K562 (cell line): Measurements from ENCODE around the gene POMT1. TPM values are rescaled to one million over a fixed set of nuclear protein-coding genes. Genes with fewer than 3 reads are reported as not detected.
A peak's percentile ranks its signal among the peaks of the same experiment; 100 is the strongest.

Source experiments
- BHLHE40 ChIP-seq: IDR thresholded peaks from 2 replicates; pipeline ENCODE4 v1.6.1; 2011; ENCODE audit warnings: low read length, improper control_type of control experiment
- CCNT2 ChIP-seq: IDR thresholded peaks from 2 replicates; pipeline ENCODE4 v1.6.1; 2011; ENCODE audit warnings: borderline replicate concordance, low read depth, mild to moderate bottlenecking, moderate library complexity, mixed read lengths, low read length; ENCODE audit not compliant: insufficient read length; ENCODE audit errors: extremely low read depth
- FOXK2 ChIP-seq, 2 experiments: fragments of 450-650 bp; IDR thresholded peaks in 1 of 2; conservative IDR thresholded peaks in 1 of 2; 2 replicates each; pipeline ENCODE4 v1.6.1; 2016; ENCODE audit warnings: low read depth in 2 of 2, mild to moderate bottlenecking in 1 of 2
- FOXP1 ChIP-seq: sonication (generic); formaldehyde crosslinking; IDR thresholded peaks from 2 replicates; pipeline ENCODE4 v1.8.0; 2022; ENCODE audit warnings: mild to moderate bottlenecking, missing genetic modification reagents
- HCFC1 ChIP-seq: IDR thresholded peaks from 2 replicates; pipeline ENCODE4 v1.6.1; 2012; ENCODE audit warnings: low read depth, low read length, improper control_type of control experiment
- HDAC1 ChIP-seq, 2 experiments: fragments of 450-650 bp; IDR thresholded peaks; 2 replicates each; pipeline ENCODE4 v1.6.1; 2016 to 2017; ENCODE audit warnings: inconsistent platforms in 1 of 2, mild to moderate bottlenecking in 1 of 2, moderate library complexity in 1 of 2
- LCOR ChIP-seq: sonication (generic); formaldehyde crosslinking; IDR thresholded peaks from 2 replicates; pipeline ENCODE4 v1.8.0; 2022; ENCODE audit warnings: mild to moderate bottlenecking, missing genetic modification reagents
- MAFG ChIP-seq: fragments of 450-650 bp; conservative IDR thresholded peaks from 2 replicates; pipeline ENCODE4 v1.6.1; 2016; ENCODE audit warnings: missing genetic modification characterization, missing compliant biosample characterization
- MAFK ChIP-seq: IDR thresholded peaks from 2 replicates; pipeline ENCODE4 v1.6.1; 2011; ENCODE audit warnings: low read length, improper control_type of control experiment
- MAZ ChIP-seq, 2 experiments: fragments of 450-650 bp in 1 of 2; sonication (generic) in 1 of 2; formaldehyde crosslinking; IDR thresholded peaks in 1 of 2; conservative IDR thresholded peaks in 1 of 2; 2 replicates each; pipeline versions ENCODE4 v1.4.0 to v1.5.0; 2020; ENCODE audit warnings: mild to moderate bottlenecking in 1 of 2, missing genetic modification reagents in 1 of 2
- MEIS2 ChIP-seq: fragments of 450-650 bp; IDR thresholded peaks from 2 replicates; pipeline ENCODE4 v1.6.1; 2014; ENCODE audit warnings: mild to moderate bottlenecking; ENCODE audit not compliant: partially characterized antibody
- NCOA1 ChIP-seq: fragments of 450-650 bp; IDR thresholded peaks from 2 replicates; pipeline ENCODE4 v1.6.1; 2016; ENCODE audit warnings: low read depth
- PCBP2 ChIP-seq: fragments of 200-400 bp; formaldehyde crosslinking; IDR thresholded peaks from 2 replicates; pipeline ENCODE4 v1.6.1; 2018; ENCODE audit warnings: low read length, low read depth, mild to moderate bottlenecking, moderate library complexity; ENCODE audit not compliant: poor library complexity, severe bottlenecking
- RNF2 ChIP-seq: sonication (generic); IDR thresholded peaks from 2 replicates; pipeline ENCODE4 v1.6.1; 2016
- SETDB1 ChIP-seq: IDR thresholded peaks from one replicate; pipeline ENCODE4 v1.6.1; 2012; ENCODE audit warnings: low read length, control low read depth, inconsistent platforms
- SMAD4 ChIP-seq: fragments of 250-450 bp; sonication (Bioruptor Pico); conservative IDR thresholded peaks from 2 replicates; pipeline ENCODE4 v1.8.0; 2021; ENCODE audit warnings: inconsistent platforms, mild to moderate bottlenecking, moderate library complexity
- ZBTB7A ChIP-seq: IDR thresholded peaks from 2 replicates; pipeline ENCODE4 v1.6.1; 2011; ENCODE audit warnings: low read depth, mild to moderate bottlenecking, low read length, moderate library complexity, borderline replicate concordance; ENCODE audit not compliant: control insufficient read depth
- ZNF274 ChIP-seq: IDR thresholded peaks from 2 replicates; pipeline ENCODE4 v1.6.1; 2011; ENCODE audit warnings: low read depth, mild to moderate bottlenecking, low read length, moderate library complexity, borderline replicate concordance
- ZNF551 ChIP-seq: fragments of 250-450 bp; sonication (Bioruptor Pico); IDR thresholded peaks from 2 replicates; pipeline ENCODE4 v1.5.0; 2021; ENCODE audit warnings: mild to moderate bottlenecking, moderate library complexity
- polyA plus RNA-seq, 8 experiments: library from polyadenylated mRNA; depleted of rRNA in 4 of 8; stranded (reverse) in 5 of 8; unstranded in 3 of 8; fragments of >200 nt; fragmentation: Nextera tagmentation in 2 of 8; fragmentation: Illumina TruSeq in 1 of 8; extraction: Ambion mirVana in 2 of 8; extraction: Trizol in 1 of 8; gene quantifications; 2 replicates each; pipeline versions ENCODE4 v1.2.1 to v1.2.3, GENCODE V29; 2011 to 2014; ENCODE audit warnings: inconsistent platforms in 1 of 8, missing spikeins in 1 of 8
- total RNA-seq, 7 experiments: library from RNA; depleted of rRNA in 6 of 7; stranded (reverse); fragments of >200 nt in 6 of 7; fragmentation: Illumina TruSeq in 2 of 7; extraction: Trizol in 2 of 7; gene quantifications; 2 replicates each; pipeline versions ENCODE4 v1.2.1 to v1.2.3, GENCODE V29; 2011 to 2021; ENCODE audit warnings: low replicate concordance in 1 of 7
- TF ChIP-seq, protein P1 (sequence below), 2 experiments: fragments of 250-450 bp in 1 of 2; fragments of 450-650 bp in 1 of 2; sonication (Bioruptor Pico) in 1 of 2; IDR thresholded peaks; 2 replicates each; pipeline versions ENCODE4 v1.6.1 to v1.8.0; 2016 to 2021; ENCODE audit warnings: mild to moderate bottlenecking in 2 of 2, moderate library complexity in 2 of 2, missing compliant biosample characterization in 1 of 2, missing genetic modification characterization in 1 of 2
- TF ChIP-seq, protein P2 (sequence below), 2 experiments: fragments of 450-650 bp; IDR thresholded peaks; 2 replicates each; pipeline ENCODE4 v1.6.1; 2016
- TF ChIP-seq, protein P3 (sequence below): sonication (generic); formaldehyde crosslinking; IDR thresholded peaks from 2 replicates; pipeline ENCODE4 v1.8.0; 2022; ENCODE audit warnings: missing genetic modification reagents, mild to moderate bottlenecking, moderate library complexity, borderline replicate concordance
- TF ChIP-seq, protein P4 (sequence below): fragments of 200-800 bp; sonication (Bioruptor generic); IDR thresholded peaks from 2 replicates; pipeline ENCODE4 v1.6.1; 2017; ENCODE audit warnings: missing genetic modification characterization, missing compliant biosample characterization

The POMT1 gene
- total and polyA plus RNA-seq, 9 of the 15 experiments (the other 6 are each of a cell fraction or from before 2014, with no cell fraction given): 1.8 to 23.5 (median 14.6) TPM

DNA sequence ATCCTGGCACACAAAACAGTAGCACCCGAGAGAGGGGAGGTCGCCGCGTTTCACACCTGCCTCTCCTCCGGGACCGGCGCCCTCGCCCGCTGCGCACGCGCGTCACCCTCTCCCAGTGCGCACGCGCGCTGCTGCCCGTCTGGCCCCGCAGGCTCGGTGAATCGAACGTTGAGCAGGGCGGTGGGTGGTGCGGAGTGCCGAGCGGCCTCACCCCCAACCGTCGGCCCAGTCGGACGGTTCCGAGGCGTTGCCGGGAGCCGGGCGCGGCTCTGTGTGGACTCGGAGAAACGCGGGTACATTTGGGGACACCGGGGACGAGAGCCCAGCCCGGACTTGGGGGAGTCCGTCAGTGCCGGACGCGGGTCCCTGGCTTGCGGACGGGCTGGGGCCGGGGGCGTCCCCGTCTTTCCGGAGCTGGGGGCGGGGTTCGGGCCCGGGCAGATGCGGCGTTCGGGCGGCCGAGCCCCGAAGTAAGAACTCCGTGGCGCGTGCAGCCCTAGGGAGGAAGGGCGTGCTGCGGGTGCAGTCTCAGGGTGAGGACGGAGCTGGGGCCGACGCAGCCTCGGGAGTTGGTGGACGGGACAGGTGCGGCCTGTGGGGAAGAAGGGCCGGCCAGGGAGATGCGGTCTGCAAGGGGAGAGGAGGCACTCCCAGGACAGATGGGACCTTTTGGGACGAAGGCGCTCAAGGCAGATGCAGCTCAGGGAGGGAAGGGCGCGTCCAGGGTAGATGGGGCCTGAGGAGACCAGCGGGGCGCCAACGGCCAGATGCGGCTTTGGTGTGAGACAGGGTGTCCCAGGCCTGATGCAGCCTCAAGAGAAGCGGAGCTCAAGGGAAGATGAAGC is at the start of gene POMT1 (continued):
- TF ChIP-seq MAZ (CRISPR knock-in tag; conservative IDR thresholded peaks at IDR 0.05 in 1 of 2, IDR thresholded peaks at IDR 0.05 in 1 of 2) (peak; percentile 91 to 94), NCOA1 (no peak), SMAD4 (CRISPR knock-in tag) (peak; percentile 57), SETDB1 (no peak), BHLHE40 (peak; percentile 48; the same call in 1 of the 2 replicates), MEIS2 (peak; percentile 96), RNF2 (0 out of 2 replicates have a peak, but pooled peaks have one; percentile 18), ZBTB7A (peak; percentile 55; the same call in 1 of the 2 replicates), MAFK (no peak), LCOR (CRISPR knock-in tag) (peak; percentile 72; the same call in 1 of the 2 replicates), FOXK2 (conservative IDR thresholded peaks at IDR 0.05 in 1 of 2, IDR thresholded peaks at IDR 0.05 in 1 of 2; ENCODE audit: low read depth in 2 of 2) (0 out of 4 replicates have a peak, but pooled peaks of 1 of the 2 experiments have one; percentile 17), MAFG (tag) (no peak), HDAC1 (IDR thresholded peaks at IDR 0.05) (peak in 1 of 2 experiments; percentile 59; a peak in 2 of 4 replicates), PCBP2 (no peak), ZNF551 (CRISPR knock-in tag) (no peak), HCFC1 (peak; percentile 75), FOXP1 (CRISPR knock-in tag) (peak; percentile 73; the same call in 1 of the 2 replicates), CCNT2 (peak; percentile 51), ZNF274 (no peak)
- TF ChIP-seq, protein P1, sequence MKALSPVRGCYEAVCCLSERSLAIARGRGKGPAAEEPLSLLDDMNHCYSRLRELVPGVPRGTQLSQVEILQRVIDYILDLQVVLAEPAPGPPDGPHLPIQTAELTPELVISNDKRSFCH (CRISPR knock-in tag; IDR thresholded peaks at IDR 0.05): no peak
- TF ChIP-seq, protein P1 (tag; IDR thresholded peaks at IDR 0.05): no peak
- TF ChIP-seq, protein P2, sequence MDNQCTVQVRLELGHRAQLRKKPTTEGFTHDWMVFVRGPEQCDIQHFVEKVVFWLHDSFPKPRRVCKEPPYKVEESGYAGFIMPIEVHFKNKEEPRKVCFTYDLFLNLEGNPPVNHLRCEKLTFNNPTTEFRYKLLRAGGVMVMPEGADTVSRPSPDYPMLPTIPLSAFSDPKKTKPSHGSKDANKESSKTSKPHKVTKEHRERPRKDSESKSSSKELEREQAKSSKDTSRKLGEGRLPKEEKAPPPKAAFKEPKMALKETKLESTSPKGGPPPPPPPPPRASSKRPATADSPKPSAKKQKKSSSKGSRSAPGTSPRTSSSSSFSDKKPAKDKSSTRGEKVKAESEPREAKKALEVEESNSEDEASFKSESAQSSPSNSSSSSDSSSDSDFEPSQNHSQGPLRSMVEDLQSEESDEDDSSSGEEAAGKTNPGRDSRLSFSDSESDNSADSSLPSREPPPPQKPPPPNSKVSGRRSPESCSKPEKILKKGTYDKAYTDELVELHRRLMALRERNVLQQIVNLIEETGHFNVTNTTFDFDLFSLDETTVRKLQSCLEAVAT (IDR thresholded peaks at IDR 0.05): peak in 1 of 2 experiments; percentile 100; a peak in 2 of 4 replicates
- TF ChIP-seq, protein P3, sequence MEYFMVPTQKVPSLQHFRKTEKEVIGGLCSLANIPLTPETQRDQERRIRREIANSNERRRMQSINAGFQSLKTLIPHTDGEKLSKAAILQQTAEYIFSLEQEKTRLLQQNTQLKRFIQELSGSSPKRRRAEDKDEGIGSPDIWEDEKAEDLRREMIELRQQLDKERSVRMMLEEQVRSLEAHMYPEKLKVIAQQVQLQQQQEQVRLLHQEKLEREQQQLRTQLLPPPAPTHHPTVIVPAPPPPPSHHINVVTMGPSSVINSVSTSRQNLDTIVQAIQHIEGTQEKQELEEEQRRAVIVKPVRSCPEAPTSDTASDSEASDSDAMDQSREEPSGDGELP: peak; percentile 82
- TF ChIP-seq, protein P4, sequence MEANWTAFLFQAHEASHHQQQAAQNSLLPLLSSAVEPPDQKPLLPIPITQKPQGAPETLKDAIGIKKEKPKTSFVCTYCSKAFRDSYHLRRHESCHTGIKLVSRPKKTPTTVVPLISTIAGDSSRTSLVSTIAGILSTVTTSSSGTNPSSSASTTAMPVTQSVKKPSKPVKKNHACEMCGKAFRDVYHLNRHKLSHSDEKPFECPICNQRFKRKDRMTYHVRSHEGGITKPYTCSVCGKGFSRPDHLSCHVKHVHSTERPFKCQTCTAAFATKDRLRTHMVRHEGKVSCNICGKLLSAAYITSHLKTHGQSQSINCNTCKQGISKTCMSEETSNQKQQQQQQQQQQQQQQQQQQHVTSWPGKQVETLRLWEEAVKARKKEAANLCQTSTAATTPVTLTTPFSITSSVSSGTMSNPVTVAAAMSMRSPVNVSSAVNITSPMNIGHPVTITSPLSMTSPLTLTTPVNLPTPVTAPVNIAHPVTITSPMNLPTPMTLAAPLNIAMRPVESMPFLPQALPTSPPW (CRISPR knock-in tag): peak; percentile 75
